IgD-negative memory B cell (primary cell): ENCODE measurements around the gene AP1G2. TPM values are rescaled to one million over a fixed set of nuclear protein-coding genes. Genes with fewer than 3 reads are reported as not detected.
"Not testable (repeated sequence)": the region's sequence is repeated elsewhere in the genome, so short reads cannot be mapped to it uniquely, and the experiment has no call there.

Experiments
- H3K27ac Mint-ChIP-seq, 3 donors: one replicate each; pipeline ENCODE4 v1.8.0; 2020 to 2022; ENCODE audit warnings: mild to moderate bottlenecking in 3 of 3, mixed read lengths in 3 of 3, moderate library complexity in 1 of 3
- H3K27me3 Mint-ChIP-seq: one replicate; pipeline ENCODE4 v1.8.0; 2021; ENCODE audit warnings: mixed read lengths
- H3K36me3 Mint-ChIP-seq: one replicate; pipeline ENCODE4 v1.8.0; 2020; ENCODE audit warnings: mild to moderate bottlenecking, mixed read lengths
- H3K4me1 Mint-ChIP-seq, 3 donors: one replicate each; pipeline ENCODE4 v1.8.0; 2020 to 2022; ENCODE audit warnings: mixed read lengths in 3 of 3, mild to moderate bottlenecking in 1 of 3
- H3K4me3 Mint-ChIP-seq, 4 donors: one replicate each; pipeline ENCODE4 v1.8.0; 2020 to 2022; ENCODE audit warnings: mild to moderate bottlenecking in 4 of 4, mixed read lengths in 4 of 4, moderate library complexity in 3 of 4
- H3K9me3 Mint-ChIP-seq, 3 donors: one replicate each; pipeline ENCODE4 v1.8.0; 2020 to 2021; ENCODE audit warnings: mixed read lengths in 3 of 3, mild to moderate bottlenecking in 1 of 3
- polyA plus RNA-seq: library from polyadenylated mRNA; unstranded; fragments of 300-500 nt; fragmentation: Illumina TruSeq; gene quantifications from one replicate; pipeline ENCODE4 v1.2.3, GENCODE V29; 2021

The AP1G2 gene
- polyA plus RNA-seq, 1 donor from 2014 or later: 119 TPM

DNA sequence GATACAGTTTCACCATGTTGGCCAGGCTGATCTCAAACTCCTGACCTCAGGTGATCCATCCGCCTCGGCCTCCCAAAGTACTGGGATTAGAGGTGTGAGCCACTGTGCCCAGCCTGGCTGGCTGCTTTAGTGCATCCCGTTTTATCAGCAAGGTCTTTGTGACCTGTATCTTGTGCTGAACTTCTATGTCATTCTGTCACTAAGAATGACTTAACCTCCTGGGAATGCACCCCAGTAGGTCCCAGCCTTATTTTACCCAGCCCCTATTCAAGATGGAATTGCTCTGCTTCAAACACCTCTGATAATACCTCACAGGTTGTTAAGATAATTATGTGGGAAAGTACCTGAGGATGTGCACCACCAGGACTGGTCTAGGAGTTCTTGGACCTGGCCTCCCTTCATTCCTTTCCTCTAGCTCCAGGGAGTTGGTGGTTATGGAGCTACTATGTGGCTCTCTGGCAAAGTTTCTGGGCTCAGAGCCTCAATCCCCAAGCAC is 37.1 kb upstream of the AP1G2 start:
- peaks cover 0 to 4% (median 3%) of the 10 kb centered on the region in 3 donors for H3K9me3 Mint-ChIP-seq
- no peak overlapping the region for H3K27ac Mint-ChIP-seq
- peaks cover 2% of the 10 kb centered on the region for H3K36me3 Mint-ChIP-seq
- peaks cover 9% of the 10 kb centered on the region for H3K27me3 Mint-ChIP-seq
- no peaks in the 10 kb centered on the region for H3K4me1 Mint-ChIP-seq
- H3K4me3 Mint-ChIP-seq: no peak overlapping the region

DNA sequence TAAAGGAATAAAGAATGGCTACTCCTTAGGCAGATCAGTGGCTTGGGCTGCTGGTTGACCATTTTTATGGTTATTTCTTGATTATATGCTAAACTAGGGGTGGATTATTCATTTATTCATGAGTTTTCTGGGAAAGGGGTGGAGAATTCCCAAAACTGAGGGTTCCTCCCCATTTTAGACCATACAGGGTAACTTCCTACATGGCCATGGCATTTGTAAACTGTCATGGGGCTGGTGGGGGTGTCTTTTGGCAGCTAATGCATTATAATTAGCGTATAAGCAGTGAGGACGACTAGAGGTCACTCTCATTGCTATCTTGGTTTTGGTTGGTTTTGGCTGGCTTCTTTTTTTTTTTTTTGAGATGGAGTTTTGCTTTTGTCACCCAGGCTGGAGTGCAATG is 36.6 kb upstream of the AP1G2 start:
- H3K27ac Mint-ChIP-seq: no peak overlapping the region
- peaks cover 4 to 5% (median 5%) of the 10 kb centered on the region in 3 donors for H3K9me3 Mint-ChIP-seq
- H3K4me3 Mint-ChIP-seq: no peak overlapping the region
- peaks cover 2% of the 10 kb centered on the region for H3K36me3 Mint-ChIP-seq
- H3K27me3 Mint-ChIP-seq: peaks cover 6% of the 10 kb centered on the region
- H3K4me1 Mint-ChIP-seq: no peaks in the 10 kb centered on the region

DNA sequence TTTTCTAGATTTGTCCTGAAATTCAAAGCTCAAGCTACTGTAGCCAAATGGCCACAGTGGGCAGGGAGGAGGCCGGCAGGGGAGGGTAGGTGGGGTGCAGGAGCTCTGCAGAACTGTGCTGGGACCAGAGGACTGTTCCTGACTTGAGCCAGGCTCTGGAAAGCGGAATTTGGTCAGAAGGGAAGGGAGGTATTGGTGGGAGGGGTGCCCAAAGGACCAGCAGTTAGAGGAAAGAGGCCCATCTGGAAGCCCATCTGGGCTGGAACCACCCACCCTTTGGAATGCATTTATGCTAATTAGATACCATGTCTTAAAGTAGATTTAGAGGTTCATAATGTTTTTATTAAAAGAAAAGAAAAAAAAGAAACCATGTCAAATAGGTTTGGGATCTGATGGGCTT is 35.5 kb upstream of the AP1G2 start:
- Mint-ChIP-seq H3K27me3 (peaks cover 5% of the 10 kb centered on the region), H3K36me3 (peaks cover 2% of the 10 kb centered on the region), H3K9me3 (peaks cover 2 to 8% (median 4%) of the 10 kb centered on the region in 3 donors), H3K4me1 (no peaks in the 10 kb centered on the region), H3K27ac (peak overlapping the region in 1 of 3 donors; percentile 57), H3K4me3 (no peak overlapping the region)

DNA sequence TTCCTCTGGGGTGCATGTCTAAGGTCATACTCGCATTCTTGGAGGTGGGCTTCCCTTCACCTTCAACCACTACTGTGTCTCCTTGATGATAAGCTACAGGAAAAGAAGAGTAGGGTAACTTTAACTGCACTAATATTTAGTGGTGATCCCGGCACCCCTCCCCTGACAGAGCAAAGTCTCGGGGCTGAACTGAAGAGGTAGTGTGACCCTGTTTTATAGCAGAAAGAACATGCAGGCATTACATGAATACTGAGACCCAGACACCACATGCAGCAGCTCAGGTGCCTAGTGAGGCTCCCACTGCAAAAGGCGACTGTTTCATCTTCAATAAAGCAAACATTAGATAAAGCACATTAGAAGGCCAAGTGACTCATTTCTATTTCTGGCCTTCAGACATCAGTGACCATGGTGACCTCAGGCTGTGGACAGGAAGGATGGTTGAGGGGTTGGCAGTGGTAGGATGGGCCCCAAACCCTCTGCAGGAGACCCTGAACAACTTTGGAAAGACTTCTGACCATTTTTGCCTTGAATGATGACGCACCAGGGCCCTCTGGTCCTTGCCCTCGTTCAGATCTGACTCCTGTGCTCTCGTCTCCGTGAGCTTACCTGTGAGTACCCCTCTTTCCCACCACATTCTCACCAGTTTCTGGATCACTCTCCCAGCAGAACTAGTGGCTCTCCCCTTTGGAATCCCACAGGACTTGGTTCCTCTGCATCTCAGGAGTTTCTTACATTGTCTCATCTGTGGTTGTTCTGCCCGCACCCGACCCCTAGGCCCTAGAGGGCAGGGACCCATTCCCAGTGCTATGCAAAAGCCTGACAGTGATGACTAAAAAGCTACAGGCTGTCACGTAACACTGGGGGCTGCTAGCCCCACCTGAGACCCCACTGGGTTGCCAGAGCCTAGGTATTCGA is 34.8 kb upstream of the AP1G2 start:
- Mint-ChIP-seq H3K27me3 (peaks cover 4% of the 10 kb centered on the region), H3K36me3 (peaks cover 2% of the 10 kb centered on the region), H3K27ac (peak overlapping the region in 1 of 3 donors; percentile 57), H3K9me3 (peaks cover 2 to 8% (median 4%) of the 10 kb centered on the region in 3 donors), H3K4me3 (no peak overlapping the region), H3K4me1 (no peaks in the 10 kb centered on the region)

DNA sequence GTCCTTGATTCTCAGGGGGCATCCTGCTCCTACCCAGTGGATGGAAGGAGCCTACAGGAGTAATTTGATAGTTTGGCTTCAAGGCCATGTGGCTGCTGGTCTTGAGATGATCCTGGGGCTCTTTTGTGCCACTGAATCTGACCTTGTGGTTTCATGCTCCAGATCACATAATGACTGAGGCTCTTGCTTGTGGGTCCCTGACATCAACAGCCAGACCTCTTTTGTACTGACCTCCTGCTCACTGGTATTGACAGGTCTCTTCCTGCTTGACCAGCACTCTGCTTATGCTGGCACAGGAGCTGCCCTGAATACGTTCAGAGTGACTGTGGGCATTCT is 34.2 kb upstream of the AP1G2 start:
- Mint-ChIP-seq H3K9me3 (peaks cover 2 to 8% (median 4%) of the 10 kb centered on the region in 3 donors), H3K4me1 (no peaks in the 10 kb centered on the region), H3K36me3 (peaks cover 2% of the 10 kb centered on the region), H3K27me3 (peaks cover 4% of the 10 kb centered on the region), H3K27ac (no peak overlapping the region), H3K4me3 (no peak overlapping the region)

DNA sequence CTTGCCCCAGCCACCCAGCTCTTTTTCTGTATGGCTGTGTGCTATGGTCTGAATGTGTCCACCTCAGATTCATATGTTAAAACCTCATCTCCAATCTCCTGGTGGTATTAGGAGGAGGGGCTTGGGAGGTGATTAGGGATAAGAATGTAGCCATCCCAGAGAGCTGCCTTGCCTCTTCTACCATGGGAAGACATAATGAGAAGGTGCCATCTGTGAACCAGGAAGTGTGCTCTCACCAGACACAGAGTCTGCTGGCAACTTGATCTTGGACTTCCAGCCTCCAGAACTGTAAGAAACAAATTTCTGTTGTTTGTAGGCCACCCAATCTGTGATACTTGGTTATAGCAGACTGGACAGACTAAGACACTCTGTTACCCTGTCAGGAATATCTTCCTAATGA is 33.8 kb upstream of the AP1G2 start:
- no peak overlapping the region for H3K27ac Mint-ChIP-seq
- H3K27me3 Mint-ChIP-seq: peaks cover 4% of the 10 kb centered on the region
- H3K9me3 Mint-ChIP-seq: peaks cover 2 to 8% (median 4%) of the 10 kb centered on the region in 3 donors
- no peaks in the 10 kb centered on the region for H3K4me1 Mint-ChIP-seq
- H3K36me3 Mint-ChIP-seq: peaks cover 2% of the 10 kb centered on the region
- no peak overlapping the region for H3K4me3 Mint-ChIP-seq

DNA sequence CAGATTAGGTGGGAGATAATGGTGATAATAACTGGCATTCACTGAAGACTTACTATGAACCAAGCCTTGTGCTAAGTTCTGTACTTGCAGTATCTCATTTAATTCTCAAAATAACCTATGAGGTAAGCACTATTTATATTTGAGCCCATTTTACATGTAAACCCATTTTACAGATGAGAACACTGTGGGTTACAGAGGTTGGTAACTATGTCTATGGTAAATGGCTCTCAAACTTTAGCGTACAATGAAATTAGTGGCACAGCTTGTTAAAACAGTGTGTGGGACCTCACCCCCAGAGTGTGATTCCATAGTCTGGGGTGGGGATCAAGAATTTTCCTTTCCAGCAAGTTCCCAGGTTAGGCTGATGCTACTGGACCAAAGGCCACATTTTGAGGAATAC is 33.2 kb upstream of the AP1G2 start:
- no peak overlapping the region for H3K27ac Mint-ChIP-seq
- H3K36me3 Mint-ChIP-seq: peaks cover 2% of the 10 kb centered on the region
- H3K4me1 Mint-ChIP-seq: no peaks in the 10 kb centered on the region
- peaks cover 6% of the 10 kb centered on the region for H3K27me3 Mint-ChIP-seq
- H3K4me3 Mint-ChIP-seq: no peak overlapping the region
- peaks cover 2 to 8% (median 4%) of the 10 kb centered on the region in 3 donors for H3K9me3 Mint-ChIP-seq

DNA sequence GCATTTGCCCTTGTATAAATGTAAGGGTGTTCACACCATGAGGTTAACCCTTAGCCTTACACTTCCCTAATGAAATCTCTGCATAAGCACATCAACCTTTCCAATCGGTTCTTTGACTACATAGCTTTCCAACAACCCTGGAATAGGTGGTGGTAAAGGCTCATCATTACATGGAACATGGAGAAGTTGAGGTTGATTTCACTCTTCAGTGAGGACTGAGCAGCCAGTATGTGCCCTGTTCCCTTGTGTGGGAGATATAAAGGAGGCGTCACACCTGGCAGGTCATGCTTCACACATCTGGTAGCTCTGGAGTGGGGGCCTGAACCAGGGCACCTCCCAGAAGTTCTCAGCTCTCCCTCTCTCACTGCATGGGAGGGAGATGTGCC is 32.7 kb upstream of the AP1G2 start:
- H3K36me3 Mint-ChIP-seq: peaks cover 2% of the 10 kb centered on the region
- H3K4me1 Mint-ChIP-seq: no peaks in the 10 kb centered on the region
- no peak overlapping the region for H3K27ac Mint-ChIP-seq
- peaks cover 2 to 8% (median 4%) of the 10 kb centered on the region in 3 donors for H3K9me3 Mint-ChIP-seq
- H3K27me3 Mint-ChIP-seq: peaks cover 6% of the 10 kb centered on the region
- H3K4me3 Mint-ChIP-seq: no peak overlapping the region

DNA sequence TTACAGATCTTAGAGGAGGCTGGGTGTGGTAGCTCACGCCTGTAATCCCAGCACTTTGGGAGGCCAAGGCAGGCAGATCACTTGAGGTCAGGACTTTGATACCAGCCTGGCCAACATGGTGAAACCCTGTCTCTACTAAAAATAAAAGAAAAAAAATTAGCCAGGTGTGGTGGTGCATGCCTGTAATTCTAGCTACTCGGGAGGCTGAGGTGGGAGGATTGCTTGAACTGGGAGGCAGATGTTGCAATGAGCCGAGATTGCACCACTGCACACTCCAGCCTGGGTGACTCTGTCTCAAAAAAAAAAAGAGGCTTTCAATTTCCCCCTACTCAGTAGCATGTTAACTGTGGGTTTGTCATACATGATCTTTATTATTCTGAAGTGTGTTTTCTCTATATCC is 26.6 kb upstream of the AP1G2 start:
- H3K9me3 Mint-ChIP-seq, H3K36me3 Mint-ChIP-seq, H3K27ac Mint-ChIP-seq, H3K4me1 Mint-ChIP-seq, H3K4me3 Mint-ChIP-seq, H3K27me3 Mint-ChIP-seq: not testable (repeated sequence)

DNA sequence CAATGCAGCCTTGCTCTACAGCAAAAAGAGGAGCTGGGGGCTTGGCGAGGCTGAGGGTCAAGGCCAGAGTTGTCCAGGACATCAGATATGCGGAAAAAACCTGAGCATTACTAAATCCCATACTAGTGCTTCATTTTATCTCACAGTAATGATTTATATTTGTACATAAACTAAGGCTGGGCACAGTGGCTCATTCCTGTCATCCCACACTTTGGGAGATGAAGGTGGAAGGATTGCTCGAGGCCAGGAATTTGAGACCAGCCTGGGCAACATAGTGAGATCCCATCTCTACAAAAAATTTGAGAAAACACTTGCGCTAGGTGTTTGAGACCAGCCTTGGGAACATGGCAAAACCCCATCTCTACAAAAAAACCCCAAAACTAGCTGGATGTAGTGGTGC is 22.6 kb upstream of the AP1G2 start:
- Mint-ChIP-seq H3K4me3 (no peak overlapping the region), H3K4me1 (peaks cover 0 to 4% (median 0%) of the 10 kb centered on the region in 3 donors), H3K27me3 (no peaks in the 10 kb centered on the region), H3K27ac (no peak overlapping the region), H3K36me3 (no peaks in the 10 kb centered on the region), H3K9me3 (no peaks in the 10 kb centered on the region)

DNA sequence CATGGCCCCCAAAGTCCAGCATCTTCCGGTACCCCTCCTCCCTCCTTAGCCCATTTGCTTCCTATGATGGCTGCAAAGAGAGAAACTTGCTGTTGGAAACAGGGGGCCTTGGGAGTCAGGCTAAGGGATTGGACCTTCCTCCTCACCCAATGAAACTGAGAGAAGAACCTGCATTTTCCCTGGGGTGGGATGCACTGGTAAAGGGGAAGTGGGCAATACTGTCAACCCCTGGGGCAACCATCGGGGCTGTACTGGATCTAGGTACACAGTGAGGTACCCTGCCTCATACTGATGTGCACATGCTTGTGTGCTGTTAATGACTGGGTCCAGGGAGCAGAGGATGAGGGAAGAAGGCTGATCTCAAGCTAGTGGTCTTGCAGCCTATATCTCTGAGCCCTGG is 22.0 kb upstream of the AP1G2 start:
- Mint-ChIP-seq H3K4me3 (no peak overlapping the region), H3K27ac (no peak overlapping the region), H3K9me3 (no peaks in the 10 kb centered on the region), H3K4me1 (peaks cover 0 to 4% (median 0%) of the 10 kb centered on the region in 3 donors), H3K27me3 (no peaks in the 10 kb centered on the region), H3K36me3 (no peaks in the 10 kb centered on the region)

DNA sequence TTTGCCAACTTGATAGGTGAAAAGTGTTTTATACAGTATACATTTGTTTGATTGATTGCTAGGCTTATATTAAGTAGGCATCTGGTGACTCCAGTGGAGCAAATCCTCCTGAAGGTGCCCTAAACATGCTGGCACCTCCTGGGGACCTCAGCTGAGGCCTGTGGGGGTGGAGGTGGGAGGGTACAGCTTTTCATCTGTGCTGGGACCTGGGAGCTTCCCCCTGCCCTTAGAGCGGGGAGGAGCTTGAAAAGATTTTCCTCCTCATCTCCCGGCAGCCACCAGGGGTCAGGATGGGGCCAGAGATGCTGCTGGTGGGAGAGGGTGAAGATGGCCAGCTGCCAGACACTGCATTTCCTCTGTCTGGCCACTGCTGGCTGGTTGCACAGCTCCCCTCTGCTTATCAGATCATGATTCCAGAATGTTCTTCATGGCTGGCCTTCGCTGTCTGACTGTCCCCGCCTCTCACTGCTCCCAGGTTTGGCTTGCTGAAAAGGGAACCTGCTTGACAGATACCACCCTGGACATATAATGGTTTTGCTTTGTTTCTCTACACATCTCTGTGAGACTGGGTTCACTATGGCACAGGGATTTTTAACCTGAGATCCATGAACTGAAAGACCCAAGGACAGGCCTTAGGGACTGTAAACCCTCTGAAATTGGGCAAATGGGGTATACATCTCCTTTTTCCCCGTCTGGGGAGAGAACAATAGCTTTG is 21.4 kb upstream of the AP1G2 start:
- Mint-ChIP-seq H3K27ac (no peak overlapping the region), H3K27me3 (no peaks in the 10 kb centered on the region)

DNA sequence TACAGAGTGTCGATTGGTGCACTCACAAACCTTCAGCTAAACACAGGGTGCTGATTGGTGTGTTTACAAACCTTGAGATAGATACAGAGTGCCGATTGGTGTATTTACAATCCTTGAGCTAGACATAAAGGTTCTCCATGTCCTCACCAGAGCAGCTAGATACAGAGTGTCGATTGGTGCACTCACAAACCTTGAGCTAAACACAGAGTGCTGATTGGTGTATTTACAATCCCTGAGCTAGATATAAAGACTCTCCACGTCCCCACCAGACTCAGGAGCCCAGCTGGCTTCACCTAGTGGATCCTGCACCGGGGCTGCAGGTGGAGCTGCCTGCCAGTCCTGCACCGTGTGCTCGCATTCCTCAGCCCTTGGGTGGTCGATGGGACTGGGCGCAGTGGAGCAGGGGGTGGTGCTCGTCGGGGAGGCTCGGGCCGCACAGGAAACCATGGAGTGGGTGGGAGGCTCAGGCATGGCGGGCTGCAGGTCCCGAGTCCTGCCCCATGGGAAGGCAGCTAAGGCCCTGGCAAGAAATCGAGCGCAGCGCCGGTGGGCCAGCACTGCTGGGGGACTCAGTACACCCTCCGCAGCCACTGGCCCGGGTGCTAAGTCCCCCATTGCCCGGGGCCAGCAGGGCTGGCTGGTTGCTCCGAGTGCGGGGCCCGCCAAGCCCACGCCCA is 17.1 kb upstream of the AP1G2 start:
- not testable (repeated sequence) for H3K36me3 Mint-ChIP-seq, H3K4me1 Mint-ChIP-seq, H3K27me3 Mint-ChIP-seq, H3K4me3 Mint-ChIP-seq, H3K9me3 Mint-ChIP-seq, H3K27ac Mint-ChIP-seq

More for the DNA sequence above, 21.4 kb upstream of the AP1G2 start:
- Mint-ChIP-seq H3K36me3 (no peaks in the 10 kb centered on the region), H3K4me1 (peaks cover 0 to 4% (median 0%) of the 10 kb centered on the region in 3 donors), H3K9me3 (no peaks in the 10 kb centered on the region), H3K4me3 (no peak overlapping the region)

DNA sequence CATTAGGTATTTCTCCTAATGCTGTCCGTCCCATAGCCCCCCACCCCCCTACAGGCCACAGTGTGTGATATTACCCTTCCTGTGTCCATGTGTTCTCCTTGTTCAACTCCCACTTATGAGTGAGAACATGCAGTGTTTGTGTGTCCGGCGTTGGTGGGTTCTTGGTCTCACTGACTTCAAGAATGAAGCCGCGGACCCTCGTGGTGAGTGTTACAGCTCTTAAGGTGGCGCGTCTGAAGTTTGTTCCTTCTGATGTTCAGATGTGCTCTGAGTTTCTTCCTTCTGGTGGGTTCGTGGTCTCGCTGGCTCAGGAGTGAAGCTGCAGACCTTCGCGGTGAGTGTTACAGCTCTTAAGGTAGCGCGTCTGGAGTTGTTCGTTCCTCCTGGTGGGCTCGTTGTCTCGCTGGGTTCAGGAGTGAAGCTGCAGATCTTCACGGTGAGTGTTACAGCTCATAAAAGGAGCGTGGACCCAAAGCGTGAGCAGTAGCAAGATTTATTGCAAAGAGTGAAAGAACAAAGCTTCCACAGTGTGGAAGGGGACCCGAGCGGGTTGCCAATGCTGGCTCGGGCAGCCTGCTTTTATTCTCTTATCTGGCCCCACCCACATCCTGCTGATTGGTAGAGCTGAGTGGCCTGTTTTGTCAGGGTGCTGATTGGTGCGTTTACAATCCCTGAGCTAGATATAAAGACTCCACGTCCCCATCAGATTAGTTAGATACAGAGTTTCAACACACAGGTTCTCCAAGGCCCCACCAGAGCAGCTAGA is 16.4 kb upstream of the AP1G2 start:
- H3K4me3 Mint-ChIP-seq, H3K36me3 Mint-ChIP-seq: not testable (repeated sequence)

More for the DNA sequence above, 16.4 kb upstream of the AP1G2 start:
- H3K27ac Mint-ChIP-seq, H3K4me1 Mint-ChIP-seq, H3K9me3 Mint-ChIP-seq: not testable (repeated sequence)
- peaks cover 11% of the 10 kb centered on the region for H3K27me3 Mint-ChIP-seq
